GM19328 (cell line): ENCODE results near the gene DNAJB5.
A peak's percentile ranks its signal among the peaks of the same experiment; 100 is the strongest.
"Not testable (repeated sequence)": the region's sequence is repeated elsewhere in the genome, so short reads cannot be mapped to it uniquely, and the experiment has no call there.

Source experiments
- ATAC-seq: cut with Tn5 transposase; IDR thresholded peaks from one replicate; pipeline ENCODE4 v1.9.1; 2021; ENCODE audit warnings: mild to moderate bottlenecking, moderate library complexity; ENCODE audit not compliant: unreplicated experiment

The DNAJB5 gene

GRCh38 chr9:34989003-34989945 is at the start of gene DNAJB5:
Gene DNAJB5, plus strand, starts transcription at chr9:34989745. Its CDS starts 886 bp downstream, at chr9:34990631.
- peak; percentile 89 for ATAC-seq

GRCh38 chr9:34939989-34940388 is 49.6 kb upstream of the DNAJB5 start:
- not testable (repeated sequence) for ATAC-seq

- ATAC-seq = no peak
Measured at GRCh38 chr9:34948451-34948850, 41.1 kb upstream of the DNAJB5 start.

GRCh38 chr9:34954225-34954624 is 35.3 kb upstream of the DNAJB5 start:
- ATAC-seq = no peak

GRCh38 chr9:34956066-34956465 is 33.5 kb upstream of the DNAJB5 start:
- not testable (repeated sequence) for ATAC-seq

- ATAC-seq = no peak
Measured at GRCh38 chr9:34956648-34957047, 32.9 kb upstream of the DNAJB5 start.

GRCh38 chr9:34957492-34958410 is 31.8 kb upstream of the DNAJB5 start, which contains the start of gene PHF24:
Gene PHF24, plus strand, starts transcription at chr9:34958285. Its CDS starts 13,014 bp downstream, at chr9:34971299.
- ATAC-seq = no peak

GRCh38 chr9:34958411-34958982 is 31.0 kb upstream of the DNAJB5 start:
- no peak for ATAC-seq

- ATAC-seq = no peak
Measured at GRCh38 chr9:34959461-34959860, 30.1 kb upstream of the DNAJB5 start.

GRCh38 chr9:34961574-34962490 is 27.7 kb upstream of the DNAJB5 start:
- no peak for ATAC-seq

GRCh38 chr9:34962546-34962945 is 27.0 kb upstream of the DNAJB5 start:
- no peak for ATAC-seq

- no peak for ATAC-seq
Measured at GRCh38 chr9:34963552-34963951, 26.0 kb upstream of the DNAJB5 start.

- no peak for ATAC-seq
Measured at GRCh38 chr9:34964458-34964857, 25.1 kb upstream of the DNAJB5 start.

GRCh38 chr9:34971146-34971811 is 18.3 kb upstream of the DNAJB5 start:
- no peak for ATAC-seq

- ATAC-seq = no peak
Measured at GRCh38 chr9:34974664-34975063, 14.9 kb upstream of the DNAJB5 start.

GRCh38 chr9:34976441-34976840 is 13.1 kb upstream of the DNAJB5 start:
- no peak for ATAC-seq

GRCh38 chr9:34976992-34977391 is 12.6 kb upstream of the DNAJB5 start:
- ATAC-seq = no peak

GRCh38 chr9:34980181-34980761 is 9.3 kb upstream of the DNAJB5 start:
- no peak for ATAC-seq

- ATAC-seq = no peak
Measured at GRCh38 chr9:34982361-34982760, 7.2 kb upstream of the DNAJB5 start.
